Endothelial cell of umbilical vein (primary cell): ENCODE data around the gene SULT1A4. TPM values are rescaled to one million over a fixed set of nuclear protein-coding genes. Genes with fewer than 3 reads are reported as not detected.
A peak's percentile ranks its signal among the peaks of the same experiment; 100 is the strongest.
"Not testable (repeated sequence)": the region's sequence is repeated elsewhere in the genome, so short reads cannot be mapped to it uniquely, and the experiment has no call there.

Experiments used
- BruUV-seq: library from RNA; stranded (reverse); fragments of 400-500 nt; replicated peaks from 2 replicates; lab custom pipeline; 2021; lab: Mats Ljungman, UMichigan
- CTCF ChIA-PET: fragments of 300-600, 350-600 bp; sonication (Branson Sonifier 250); formaldehyde crosslinking; loops from one replicate; lab custom pipeline; 2021; ENCODE audit warnings: antibody characterized with exemption, inconsistent platforms; lab: Charles Lee
- POLR2A ChIA-PET: fragments of 300-600, 350-600 bp; sonication (Branson Sonifier 250); formaldehyde crosslinking; loops from one replicate; lab custom pipeline; 2021; ENCODE audit warnings: antibody characterized with exemption, inconsistent platforms; lab: Charles Lee
- DNase-seq: peaks from one replicate; pipeline ENCODE4 v3.0.0-alpha.2; 2011; ENCODE audit warnings: low read depth, low spot score
- FAIRE-seq: peaks from 2 replicates; lab custom pipeline; 2011; peaks lifted over from hg19 to GRCh38; lab: Jason Lieb, UNC
- H2AFZ ChIP-seq: 2 replicates; pipeline ENCODE4 v1.6.0; 2012; ENCODE audit warnings: low read depth, low read length, control low read depth, inconsistent platforms
- H3K27ac ChIP-seq: 2 replicates; pipeline ENCODE4 v1.5.1; 2011; ENCODE audit warnings: low read depth, mild to moderate bottlenecking, control low read depth, low read length, moderate library complexity; ENCODE audit not compliant: insufficient read depth
- H3K27me3 ChIP-seq, 2 experiments: 2 replicates each; pipeline versions ENCODE4 v1.6.0 to v1.6.1; 2011; ENCODE audit warnings: low read length in 2 of 2, mixed read lengths in 1 of 2; ENCODE audit not compliant: control insufficient read depth in 2 of 2, insufficient read depth in 2 of 2
- H3K36me3 ChIP-seq, 2 experiments: 2 replicates in 1 of 2; 3 replicates in 1 of 2; pipeline ENCODE4 v1.5.1; 2011; ENCODE audit warnings: low read length in 2 of 2, mild to moderate bottlenecking in 1 of 2, moderate library complexity in 1 of 2; ENCODE audit not compliant: control insufficient read depth in 2 of 2, insufficient read depth in 2 of 2; ENCODE audit errors: extremely low read depth in 1 of 2
- H3K4me1 ChIP-seq: 3 replicates; pipeline ENCODE4 v1.5.1; 2011; ENCODE audit warnings: mild to moderate bottlenecking, low read length; ENCODE audit not compliant: control insufficient read depth, insufficient read depth; ENCODE audit errors: extremely low read depth
- H3K4me2 ChIP-seq: 2 replicates; pipeline ENCODE4 v1.6.1; 2011; ENCODE audit warnings: low read length, control low read depth, mixed read lengths; ENCODE audit not compliant: insufficient read depth
- H3K4me3 ChIP-seq, 3 experiments: fragments of 200-600 bp in 1 of 3; sonication (generic), shearing (Covaris generic) in 1 of 3; replicated peaks in 1 of 3; 2 replicates each; pipeline ENCODE4 v1.5.1; 2011 to 2016; ENCODE audit warnings: control low read depth in 3 of 3, low read length in 3 of 3, mild to moderate bottlenecking in 2 of 3, inconsistent platforms in 1 of 3, low read depth in 1 of 3, moderate library complexity in 1 of 3; ENCODE audit not compliant: insufficient read depth in 1 of 3
- H3K79me2 ChIP-seq: 2 replicates; pipeline ENCODE4 v1.6.0; 2012; ENCODE audit warnings: low read length, inconsistent platforms; ENCODE audit not compliant: control insufficient read depth, insufficient read depth
- H3K9ac ChIP-seq: replicated peaks from 2 replicates; pipeline ENCODE3; 2011; ENCODE audit warnings: low read length, control low read depth; ENCODE audit not compliant: insufficient read depth; ENCODE audit errors: extremely low read depth
- H3K9me1 ChIP-seq: replicated peaks from 3 replicates; pipeline ENCODE4 v1.6.0; 2011; ENCODE audit warnings: mild to moderate bottlenecking, low read length; ENCODE audit not compliant: control insufficient read depth, insufficient read depth; ENCODE audit errors: extremely low read depth
- H3K9me3 ChIP-seq: replicated peaks from 2 replicates; pipeline ENCODE4 v1.5.1; 2012; ENCODE audit warnings: low read length, inconsistent platforms; ENCODE audit not compliant: control insufficient read depth, insufficient read depth
- H4K20me1 ChIP-seq: replicated peaks from 2 replicates; pipeline ENCODE3; 2011; ENCODE audit warnings: mild to moderate bottlenecking, low read length; ENCODE audit not compliant: control insufficient read depth, insufficient read depth; ENCODE audit errors: extremely low read depth
- dilution Hi-C: fragments of 300-500 bp; cut with MboI; formaldehyde crosslinking; loops from one replicate; pipeline ENCODE4 v1.15.0; 2019; ENCODE audit warnings: low sequenced_read_pairs; ENCODE audit not compliant: extremely low pct_ligation_motif_present
- intact Hi-C: fragments of 100-400 bp; cut with micrococcal nuclease; formaldehyde crosslinking; loops from one replicate; pipeline ENCODE4 v1.10.0; 2022
- polyA plus RNA-seq, 4 experiments: library from polyadenylated mRNA; depleted of rRNA in 3 of 4; stranded (reverse) in 3 of 4; unstranded in 1 of 4; fragments of >200 nt; gene quantifications; 2 replicates each; pipeline versions ENCODE4 v1.2.1 to v1.2.3, GENCODE V29; 2011 to 2012; ENCODE audit warnings: missing spikeins in 1 of 4
- total RNA-seq: library from RNA; stranded (reverse); gene quantifications from 2 replicates; pipeline ENCODE4 v1.2.3, GENCODE V29; 2021

SULT1A4 gene
- total and polyA plus RNA-seq, 2 donors (not counting 3 experiments of a cell fraction or from before 2014, with no cell fraction given), result 2.9 to 10.8 TPM

- H3K4me2 ChIP-seq, POLR2A ChIA-PET, H3K4me1 ChIP-seq, H3K27me3 ChIP-seq, BruUV-seq, intact Hi-C loops, H3K9me1 ChIP-seq, H3K27ac ChIP-seq, H3K9ac ChIP-seq, CTCF ChIA-PET, H3K4me3 ChIP-seq, dilution Hi-C loops, DNase-seq, H4K20me1 ChIP-seq, H3K79me2 ChIP-seq, H3K36me3 ChIP-seq, H3K9me3 ChIP-seq: not testable (repeated sequence)
- FAIRE-seq, result peak; percentile 72
- H2AFZ ChIP-seq, result peak overlapping the region; percentile 70
Measured at GRCh38 chr16:29469660-29470059, 9.9 kb downstream of the SULT1A4 start.

- dilution Hi-C loops, intact Hi-C loops, H3K4me3 ChIP-seq, CTCF ChIA-PET, H3K27ac ChIP-seq, POLR2A ChIA-PET, H4K20me1 ChIP-seq, BruUV-seq, H3K4me1 ChIP-seq, H3K9me3 ChIP-seq, H3K27me3 ChIP-seq, H3K36me3 ChIP-seq, H3K4me2 ChIP-seq, H3K9me1 ChIP-seq, H2AFZ ChIP-seq, DNase-seq, FAIRE-seq, H3K9ac ChIP-seq, H3K79me2 ChIP-seq: not testable (repeated sequence)
Measured at GRCh38 chr16:29472065-29472464, 12.4 kb downstream of the SULT1A4 start.

- H3K27ac ChIP-seq, H3K4me1 ChIP-seq, H2AFZ ChIP-seq, intact Hi-C loops, FAIRE-seq, H3K79me2 ChIP-seq, H3K9me1 ChIP-seq, H3K27me3 ChIP-seq, H3K4me2 ChIP-seq, H3K36me3 ChIP-seq, H3K4me3 ChIP-seq, CTCF ChIA-PET, DNase-seq, H4K20me1 ChIP-seq, dilution Hi-C loops, POLR2A ChIA-PET, H3K9ac ChIP-seq, BruUV-seq, H3K9me3 ChIP-seq: not testable (repeated sequence)
Measured at GRCh38 chr16:29482276-29482675, 22.6 kb downstream of the SULT1A4 start.

DNA sequence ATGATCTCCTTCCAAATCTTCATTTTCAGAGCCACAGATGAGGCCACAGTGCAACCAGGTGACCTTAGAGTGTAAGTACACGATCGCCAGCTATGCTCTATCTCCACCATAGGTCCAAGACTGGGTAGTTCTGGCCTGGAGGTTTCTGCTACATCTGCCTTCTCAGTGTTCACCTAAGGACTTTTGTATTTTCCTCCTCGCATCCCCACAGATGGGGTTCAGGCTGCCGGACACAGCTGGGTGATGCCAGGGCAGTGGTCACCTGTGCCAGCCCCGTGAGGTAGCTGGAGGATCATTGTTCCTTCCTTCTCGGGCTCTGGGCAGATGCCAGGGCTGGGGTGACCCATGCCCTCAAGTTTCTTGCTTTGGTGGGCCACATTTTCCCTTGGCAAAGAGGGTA is 46.6 kb downstream of the SULT1A4 start, which contains the start of gene NPIPB12:
NPIPB12 (minus strand) TSS at position 101 of the 400 bp plus-strand sequence.
- H3K4me3 ChIP-seq, intact Hi-C loops, H3K36me3 ChIP-seq, H3K9me3 ChIP-seq, H3K4me2 ChIP-seq, BruUV-seq, H4K20me1 ChIP-seq, H3K9ac ChIP-seq, H3K27me3 ChIP-seq, FAIRE-seq, DNase-seq, H3K79me2 ChIP-seq, H3K4me1 ChIP-seq, dilution Hi-C loops, H2AFZ ChIP-seq, POLR2A ChIA-PET, H3K9me1 ChIP-seq, H3K27ac ChIP-seq, CTCF ChIA-PET: not testable (repeated sequence)
